Liver (tissue), 2 donors: Measurements from ENCODE around the gene ST7L.

Experiments
- REST ChIP-seq: IDR thresholded peaks from 2 replicates; pipeline ENCODE4 v1.6.1; 2016; ENCODE audit warnings: antibody characterized with exemption, mild to moderate bottlenecking
- YY1 ChIP-seq: IDR thresholded peaks from 2 replicates; pipeline ENCODE4 v1.6.1; 2016; ENCODE audit warnings: antibody characterized with exemption, mild to moderate bottlenecking
- ZBTB33 ChIP-seq: IDR thresholded peaks from 2 replicates; pipeline ENCODE4 v1.6.1; 2016; ENCODE audit warnings: antibody characterized with exemption
- TF ChIP-seq, protein P1 (sequence below): fragments of 150-350 bp; IDR thresholded peaks from 2 replicates; pipeline ENCODE4 v1.5.1; 2017; ENCODE audit warnings: improper control_type of control experiment, low read depth, low read length; ENCODE audit not compliant: missing input control
- donor health status: healthy.

- TF ChIP-seq, protein P1, sequence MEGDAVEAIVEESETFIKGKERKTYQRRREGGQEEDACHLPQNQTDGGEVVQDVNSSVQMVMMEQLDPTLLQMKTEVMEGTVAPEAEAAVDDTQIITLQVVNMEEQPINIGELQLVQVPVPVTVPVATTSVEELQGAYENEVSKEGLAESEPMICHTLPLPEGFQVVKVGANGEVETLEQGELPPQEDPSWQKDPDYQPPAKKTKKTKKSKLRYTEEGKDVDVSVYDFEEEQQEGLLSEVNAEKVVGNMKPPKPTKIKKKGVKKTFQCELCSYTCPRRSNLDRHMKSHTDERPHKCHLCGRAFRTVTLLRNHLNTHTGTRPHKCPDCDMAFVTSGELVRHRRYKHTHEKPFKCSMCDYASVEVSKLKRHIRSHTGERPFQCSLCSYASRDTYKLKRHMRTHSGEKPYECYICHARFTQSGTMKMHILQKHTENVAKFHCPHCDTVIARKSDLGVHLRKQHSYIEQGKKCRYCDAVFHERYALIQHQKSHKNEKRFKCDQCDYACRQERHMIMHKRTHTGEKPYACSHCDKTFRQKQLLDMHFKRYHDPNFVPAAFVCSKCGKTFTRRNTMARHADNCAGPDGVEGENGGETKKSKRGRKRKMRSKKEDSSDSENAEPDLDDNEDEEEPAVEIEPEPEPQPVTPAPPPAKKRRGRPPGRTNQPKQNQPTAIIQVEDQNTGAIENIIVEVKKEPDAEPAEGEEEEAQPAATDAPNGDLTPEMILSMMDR, result no peak
- TF ChIP-seq REST (no peak), YY1 (no peak), ZBTB33 (no peak)
Measured at GRCh38 chr1:112579801-112580510, 39.0 kb downstream of the ST7L start.
